Hematopoietic multipotent progenitor cell treated with erythropoietin and hydrocortisone succinate and interleukin-3 and kit ligand, for 17 days (in vitro differentiated cells): ENCODE results near the gene TCF7L1.
"Not testable (repeated sequence)": the region's sequence is repeated elsewhere in the genome, so short reads cannot be mapped to it uniquely, and the experiment has no call there.

Experiments
- DNase-seq: peaks from one replicate; pipeline ENCODE4 v3.0.0-alpha.2; 2015; ENCODE audit warnings: low spot score

TCF7L1 gene

DNA sequence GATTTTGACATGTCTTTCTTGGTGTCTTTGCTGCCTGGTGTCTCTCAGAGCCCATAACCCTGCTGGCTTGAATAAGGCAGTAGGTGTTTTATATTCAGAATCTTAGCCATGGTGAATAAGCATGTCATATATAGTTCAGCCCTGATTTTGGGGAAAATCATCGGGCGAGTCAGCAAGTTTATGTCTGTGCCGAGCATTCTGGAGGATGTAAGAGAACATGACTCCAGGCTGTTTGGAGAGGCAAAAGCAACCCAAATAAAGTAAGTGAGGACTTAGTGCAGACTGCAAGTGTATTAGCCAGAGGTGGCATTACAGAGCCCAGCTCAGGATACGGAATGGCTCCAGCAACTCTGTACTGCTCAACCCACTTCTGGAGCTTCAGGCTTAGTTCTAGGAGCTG is 50.3 kb downstream of the TCF7L1 start:
- DNase-seq, result no peak

DNA sequence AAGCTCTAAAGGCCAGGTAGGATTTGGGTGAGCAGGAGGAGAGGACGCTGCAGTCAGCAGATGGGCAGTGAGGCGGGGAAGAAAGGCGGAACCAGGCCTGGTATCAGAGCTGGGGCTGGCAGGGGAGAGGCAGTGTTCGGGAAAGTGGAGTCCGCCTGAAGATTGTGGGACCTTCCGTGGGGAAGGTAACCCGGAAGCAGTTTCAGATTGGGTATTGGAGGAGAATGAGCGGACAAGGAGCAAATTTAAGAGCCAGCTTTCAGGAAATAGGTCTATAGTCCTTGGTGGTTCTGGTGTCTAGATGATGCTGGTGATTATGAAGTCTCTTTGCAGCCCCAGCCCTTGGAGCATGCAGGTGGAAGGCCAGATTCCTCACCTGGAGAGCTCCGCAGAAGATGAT is 51.0 kb downstream of the TCF7L1 start:
- no peak for DNase-seq

DNA sequence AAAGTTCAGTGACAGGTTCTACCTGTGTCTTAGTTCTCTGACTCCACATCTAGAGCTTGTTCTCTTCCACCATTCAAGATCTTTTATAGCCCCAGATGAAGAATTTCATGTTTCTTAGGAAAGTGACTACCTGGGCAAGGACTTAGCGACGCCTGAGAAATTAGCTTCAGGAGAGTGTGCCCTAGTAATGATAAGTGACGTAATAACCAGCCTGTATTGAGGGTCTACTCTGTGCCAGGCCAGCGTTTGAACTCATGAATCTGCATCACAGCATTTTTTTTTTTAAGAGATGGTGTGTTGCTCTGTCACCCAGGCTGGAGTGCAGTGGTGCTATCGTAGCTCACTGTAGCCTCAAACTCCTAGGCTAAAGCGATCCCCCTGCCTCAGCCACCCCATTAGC is 51.8 kb downstream of the TCF7L1 start:
- DNase-seq, result no peak

- no peak for DNase-seq
These were observed 52.3 kb downstream of the TCF7L1 start for GRCh38 chr2:85185431-85185940.

DNA sequence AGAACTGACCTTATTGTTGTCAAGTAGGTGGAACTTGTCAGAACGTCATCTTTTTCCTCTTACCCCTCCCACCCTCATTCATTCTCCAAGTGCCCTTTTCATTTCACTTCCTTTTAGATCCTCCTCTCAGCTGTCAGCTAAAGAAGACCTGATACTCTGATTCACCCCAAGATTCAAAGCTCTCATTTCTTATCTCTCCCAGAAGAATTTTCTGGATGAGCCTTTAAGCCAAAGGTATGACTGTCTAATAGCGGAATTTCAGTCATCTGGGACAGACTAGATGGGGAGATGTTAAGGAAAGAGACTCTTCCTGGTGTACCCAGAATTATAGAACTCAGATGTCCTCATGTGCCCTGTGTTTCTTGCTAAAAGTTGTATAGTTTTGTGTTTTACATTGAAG is 53.9 kb downstream of the TCF7L1 start:
- no peak for DNase-seq

DNA sequence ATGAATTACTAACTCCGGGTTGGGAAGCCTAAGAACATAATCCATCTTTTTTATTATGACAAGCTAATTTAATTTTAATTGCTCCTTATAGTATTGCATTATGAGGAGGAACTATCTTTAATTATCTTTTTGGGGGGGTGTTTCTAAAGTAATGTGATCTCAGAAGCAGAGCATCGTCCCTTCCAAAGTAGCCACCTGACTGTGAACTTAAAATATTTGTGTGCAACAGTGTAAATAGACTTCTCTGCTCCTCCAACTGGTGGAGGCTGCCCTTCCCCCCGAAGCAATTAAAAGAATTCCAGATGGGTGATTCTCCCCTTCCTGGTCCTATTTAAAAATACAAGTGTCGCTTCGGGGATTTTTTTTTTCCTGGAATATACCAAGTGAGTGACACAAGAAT is 55.7 kb downstream of the TCF7L1 start:
- no peak for DNase-seq

DNA sequence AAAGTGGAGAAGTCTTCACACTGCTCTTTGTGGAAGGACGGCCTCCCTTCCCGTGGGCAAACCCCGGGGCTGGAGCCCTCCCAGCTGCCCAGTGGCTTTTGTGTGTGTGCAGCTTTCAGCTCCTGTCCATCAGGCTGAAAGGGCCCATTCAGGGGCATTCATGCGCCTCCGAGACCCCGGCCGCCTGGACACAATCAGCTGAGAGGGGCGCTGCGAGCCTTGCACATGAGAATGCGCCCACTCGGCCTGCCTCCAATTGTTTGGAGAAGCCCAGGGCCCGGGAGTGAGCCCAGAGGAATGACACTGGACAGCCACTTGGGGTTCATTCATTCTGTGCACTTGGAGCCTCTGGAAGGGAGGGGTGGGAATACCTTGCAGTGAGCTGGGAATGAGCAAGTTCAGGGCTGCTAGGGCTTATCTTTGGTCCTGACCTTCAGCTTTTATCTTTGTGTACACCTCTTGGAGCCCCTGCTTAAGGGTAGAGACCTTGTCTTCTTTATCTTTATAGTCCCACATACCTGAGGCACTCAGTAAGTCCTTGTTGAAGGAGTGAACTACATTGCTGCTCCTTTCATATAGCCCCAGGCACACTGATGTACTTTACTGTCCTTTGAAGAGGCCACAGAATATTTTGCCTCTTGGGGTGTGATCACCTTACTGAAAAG is 56.5 kb downstream of the TCF7L1 start:
- no peak for DNase-seq

DNA sequence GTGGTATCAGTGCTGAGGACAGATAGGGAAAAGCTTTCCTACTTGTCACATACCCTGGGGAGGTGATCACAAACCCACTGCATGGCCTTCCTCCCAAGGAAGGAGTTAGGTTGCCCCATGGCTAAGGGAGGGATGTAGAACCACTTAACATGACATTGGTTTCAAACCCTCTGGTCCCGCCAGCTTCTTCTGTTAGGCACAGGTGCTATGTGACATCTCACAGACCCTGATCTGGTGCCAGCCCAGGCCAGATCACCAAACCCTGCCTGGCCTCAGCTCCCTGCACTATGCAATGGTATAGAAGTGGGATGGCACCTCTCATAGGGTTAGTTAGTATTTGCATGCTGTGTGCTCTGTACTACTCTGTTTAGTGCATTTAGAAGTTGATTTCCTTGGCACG is 58.0 kb downstream of the TCF7L1 start:
- no peak for DNase-seq

DNA sequence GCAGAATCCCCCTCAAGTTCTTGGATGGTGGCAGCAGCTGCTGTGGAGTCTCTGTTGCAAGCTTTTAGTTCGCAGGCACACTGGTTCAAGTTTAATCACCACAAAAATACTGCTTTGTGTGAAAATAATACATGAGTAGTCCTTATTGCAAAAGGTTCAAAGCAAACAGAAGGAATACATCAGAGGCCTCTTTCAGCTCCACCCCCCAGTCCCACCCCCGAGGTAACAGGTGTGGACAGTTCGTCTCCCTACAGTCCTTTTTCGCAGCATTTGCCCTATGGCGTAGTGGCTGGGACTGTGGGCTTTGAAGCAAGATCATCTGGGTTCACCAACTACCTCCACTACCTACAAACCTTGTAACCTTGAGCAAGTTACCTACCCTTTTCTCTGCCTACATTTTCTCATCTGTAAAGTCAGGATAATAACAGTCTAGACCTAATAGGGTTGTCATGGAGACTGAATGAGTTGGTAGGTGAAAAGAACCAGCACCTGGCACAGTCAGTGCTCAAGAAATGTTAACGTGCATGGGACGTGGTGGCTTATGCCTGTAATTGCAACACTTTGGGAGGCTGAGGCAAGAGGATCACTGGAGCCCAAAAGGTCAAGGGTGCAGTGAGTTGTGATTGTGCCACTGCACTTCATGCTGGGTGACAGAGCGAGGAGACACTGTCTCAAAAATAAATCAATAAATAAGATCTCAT is 61.7 kb downstream of the TCF7L1 start:
- DNase-seq, result no peak

DNA sequence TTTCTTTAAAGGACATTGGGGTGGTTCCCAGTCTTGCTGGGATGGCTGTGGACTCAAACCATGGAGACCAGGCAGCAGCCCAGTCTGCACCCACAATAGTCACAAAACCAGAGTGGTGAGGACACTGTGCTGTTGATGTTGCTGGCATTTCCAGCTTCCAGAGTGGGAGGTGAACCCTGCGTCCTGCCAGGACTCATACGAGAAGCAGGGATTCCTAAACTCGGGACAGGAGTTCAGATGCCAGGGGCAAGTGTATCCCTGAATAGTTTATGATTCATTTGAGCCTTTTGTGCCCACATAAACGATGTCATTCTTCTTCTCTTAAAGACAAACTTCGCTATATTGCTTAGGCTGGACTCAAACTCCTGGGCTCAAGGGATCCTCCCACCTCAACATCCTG is 62.8 kb downstream of the TCF7L1 start:
- no peak for DNase-seq

DNA sequence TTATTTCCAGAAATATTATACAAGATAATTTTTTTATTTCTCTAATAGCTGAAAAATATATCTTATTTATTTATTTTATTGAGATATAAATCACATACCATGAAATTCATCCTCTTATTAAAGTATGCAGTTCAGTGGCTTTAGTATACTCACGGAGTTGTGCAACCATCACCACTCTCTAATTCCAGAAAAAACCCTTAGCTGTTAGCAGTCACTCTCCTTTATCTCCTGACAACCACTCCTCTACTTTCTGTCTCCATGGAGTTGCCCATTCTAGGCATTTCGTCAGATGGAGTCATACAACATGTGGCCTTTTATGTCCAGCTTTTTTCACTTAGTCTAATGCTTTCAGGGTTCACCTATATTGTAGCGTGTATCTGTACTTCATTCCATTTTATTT is 66.5 kb downstream of the TCF7L1 start:
- DNase-seq, result no peak

- DNase-seq, result no peak
These were observed 76.7 kb downstream of the TCF7L1 start for GRCh38 chr2:85209887-85210286.

DNA sequence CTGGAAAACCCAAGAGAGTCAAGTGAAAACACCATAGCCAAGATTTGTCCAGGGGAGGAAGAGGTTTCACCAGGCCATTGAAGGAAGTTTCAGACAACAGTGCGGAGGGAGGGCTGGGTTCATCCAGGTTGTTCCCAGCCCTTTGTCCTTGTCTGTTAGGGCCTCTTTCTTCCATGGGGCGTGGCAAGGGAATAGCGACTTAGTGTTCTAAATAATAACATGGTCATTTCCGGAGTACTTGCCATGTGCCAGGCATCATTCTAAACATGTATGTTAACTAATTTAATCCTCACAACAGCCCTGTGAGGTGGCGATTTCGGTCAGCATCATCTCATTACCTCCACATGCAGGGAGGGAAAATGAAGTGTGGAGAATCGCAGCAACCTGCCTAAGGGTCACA is 77.3 kb downstream of the TCF7L1 start:
- no peak for DNase-seq

DNA sequence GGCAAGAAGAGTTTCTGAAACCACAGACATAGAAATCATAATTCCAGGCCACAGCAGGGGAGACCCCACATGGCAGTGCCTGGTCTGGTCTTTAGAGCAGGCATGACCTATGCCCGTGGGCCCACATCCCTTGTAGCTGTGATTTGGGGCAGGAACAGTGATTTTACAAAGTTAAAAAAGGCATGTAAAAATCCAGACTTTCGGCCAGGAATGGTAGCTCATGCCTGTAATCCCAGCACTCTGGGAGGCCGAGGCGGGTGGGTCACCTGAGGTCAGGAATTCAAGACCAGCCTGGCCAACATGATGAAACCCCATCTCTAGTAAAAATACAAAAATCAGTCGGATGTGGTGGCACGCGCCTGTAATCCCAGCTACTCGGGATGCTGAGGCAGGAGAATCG is 78.4 kb downstream of the TCF7L1 start:
- DNase-seq, result not testable (repeated sequence)

DNA sequence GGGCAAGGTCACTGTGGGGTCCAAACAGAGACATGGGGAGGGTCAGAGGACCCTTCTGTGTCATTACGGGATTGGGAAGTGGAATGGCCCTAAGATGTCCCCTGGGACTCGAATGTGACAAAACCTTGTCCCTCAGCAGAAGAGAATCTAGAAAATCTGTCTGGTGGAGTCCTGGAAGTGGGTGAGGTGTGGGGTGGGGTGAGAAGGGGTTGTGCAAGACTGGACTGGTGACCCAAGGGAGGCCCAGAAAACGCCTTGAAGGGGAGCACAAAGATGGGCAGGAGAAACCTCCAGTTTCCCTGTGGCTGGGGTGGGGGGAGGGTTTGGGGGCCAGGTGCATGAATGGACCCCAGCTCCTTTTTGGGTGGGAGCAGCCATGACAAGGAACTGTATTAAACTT is 79.6 kb downstream of the TCF7L1 start:
- DNase-seq, result no peak

- DNase-seq, result no peak
These were observed 80.2 kb downstream of the TCF7L1 start for GRCh38 chr2:85213404-85213803.

GRCh38 chr2:85213901-85214512 is 80.8 kb downstream of the TCF7L1 start:
- DNase-seq, result no peak

DNA sequence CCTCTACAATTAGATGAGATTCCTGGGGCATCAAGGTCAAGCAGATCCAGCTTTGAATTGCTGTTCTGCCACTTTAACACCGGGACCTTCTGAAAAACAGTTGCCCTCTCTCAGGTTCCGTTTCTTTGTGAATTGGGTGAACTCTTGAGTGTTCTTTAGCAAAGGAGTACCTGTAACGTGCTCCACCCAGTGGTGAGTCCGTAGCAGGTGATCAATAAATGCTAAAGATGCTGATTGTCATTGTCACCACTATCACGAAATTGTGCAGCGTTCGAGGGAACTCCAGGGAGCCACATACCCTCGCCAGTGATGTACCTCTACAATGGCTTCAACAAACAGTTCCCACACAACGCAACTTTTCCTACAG is 81.9 kb downstream of the TCF7L1 start:
- no peak for DNase-seq

DNA sequence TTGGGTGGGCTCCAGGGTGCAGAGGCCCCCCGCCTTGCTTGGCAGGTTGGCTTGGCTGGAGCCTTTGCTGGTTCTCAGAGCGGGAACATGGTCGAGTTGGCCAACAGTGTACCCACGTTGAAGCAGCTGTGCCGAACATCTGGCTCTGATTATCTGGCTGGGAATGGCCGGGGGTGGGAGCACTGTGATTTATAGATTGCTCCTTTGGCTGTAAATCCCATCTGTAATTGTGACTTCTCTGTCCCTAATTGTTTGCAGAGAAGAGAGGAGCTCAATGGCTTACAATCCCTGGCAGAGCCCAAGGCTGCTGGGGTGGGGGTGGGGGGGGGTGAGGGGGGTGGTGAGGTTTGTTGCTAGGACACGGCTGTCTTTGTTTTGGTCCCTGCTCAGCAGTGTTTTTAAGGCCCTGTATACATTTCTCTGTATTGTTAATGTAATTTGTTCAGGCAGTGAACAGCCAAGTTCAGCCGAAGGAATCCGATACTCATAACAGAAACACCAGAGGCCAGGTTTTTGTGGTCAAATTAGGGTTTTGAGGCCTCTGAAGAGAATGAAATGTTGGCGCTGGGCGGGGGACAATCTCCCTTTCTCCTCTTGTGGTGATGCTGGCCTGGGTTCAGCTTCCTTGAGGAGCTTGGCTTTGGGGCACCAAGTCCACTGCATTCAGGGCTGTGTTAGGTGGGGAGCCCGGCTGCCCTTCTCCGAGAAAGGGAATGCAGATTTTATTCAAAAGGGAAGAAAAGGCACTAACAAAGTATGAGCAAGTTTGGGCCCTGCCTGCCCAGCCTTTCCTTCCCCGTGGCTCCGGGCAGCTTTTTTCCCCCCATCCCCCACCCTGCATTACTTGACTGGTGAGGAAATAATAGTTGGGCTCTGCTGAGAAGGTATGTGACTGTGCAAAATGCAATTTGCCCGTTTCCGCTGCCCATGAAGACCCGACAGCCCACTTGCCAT is 82.5 kb downstream of the TCF7L1 start:
- DNase-seq, result no peak

DNA sequence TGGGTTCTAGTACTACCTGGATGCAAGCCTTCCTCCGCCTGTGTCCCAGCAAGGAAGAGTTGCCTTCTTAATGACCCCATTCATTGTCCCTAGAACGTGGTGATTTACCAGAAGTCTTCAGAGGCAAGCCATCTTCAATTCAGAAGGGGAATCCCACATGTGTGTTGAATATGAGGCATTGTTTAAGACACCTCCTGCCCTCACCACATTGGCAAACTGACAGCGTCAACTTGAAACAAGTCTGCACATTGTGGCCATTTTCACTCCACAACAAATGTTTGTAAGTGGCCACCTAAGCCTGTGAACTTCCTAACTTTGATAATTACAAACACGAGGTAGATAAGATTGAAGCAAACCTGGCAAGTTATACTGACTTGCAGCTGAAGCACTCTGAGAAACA is 83.7 kb downstream of the TCF7L1 start:
- no peak for DNase-seq

GRCh38 chr2:85221067-85221691 is 88.0 kb downstream of the TCF7L1 start:
- no peak for DNase-seq

DNA sequence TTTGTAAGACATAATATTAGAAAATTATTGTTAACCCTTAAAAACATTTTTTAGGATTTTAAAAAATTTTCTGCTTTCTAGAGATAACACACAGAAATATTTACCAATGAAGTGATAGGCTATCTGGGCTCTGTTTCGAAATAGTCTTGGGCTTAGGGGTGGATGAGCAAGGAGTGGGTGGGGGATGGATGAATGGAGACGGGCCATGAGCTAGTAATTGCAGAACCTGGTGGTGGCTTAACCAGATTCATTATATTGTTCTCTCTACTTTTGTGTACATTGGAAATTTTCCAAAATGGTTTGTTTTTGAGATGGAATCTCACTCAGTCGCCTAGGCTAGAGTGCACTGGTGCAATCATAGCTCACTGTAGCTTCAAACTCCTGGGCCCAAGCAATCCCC is 89.6 kb downstream of the TCF7L1 start:
- DNase-seq, result no peak
